GM21381 (cell line): ENCODE results near the gene ALPI.
"Not testable (repeated sequence)": the region's sequence is repeated elsewhere in the genome, so short reads cannot be mapped to it uniquely, and the experiment has no call there.

Experiments
- ATAC-seq: cut with Tn5 transposase; IDR thresholded peaks from one replicate; pipeline ENCODE4 v1.9.1; 2021; ENCODE audit warnings: mild to moderate bottlenecking, moderate library complexity; ENCODE audit not compliant: unreplicated experiment

The ALPI gene

GRCh38 chr2:232441147-232441651 lies 14.8 kb upstream of the ALPI start:
- no peak for ATAC-seq

DNA sequence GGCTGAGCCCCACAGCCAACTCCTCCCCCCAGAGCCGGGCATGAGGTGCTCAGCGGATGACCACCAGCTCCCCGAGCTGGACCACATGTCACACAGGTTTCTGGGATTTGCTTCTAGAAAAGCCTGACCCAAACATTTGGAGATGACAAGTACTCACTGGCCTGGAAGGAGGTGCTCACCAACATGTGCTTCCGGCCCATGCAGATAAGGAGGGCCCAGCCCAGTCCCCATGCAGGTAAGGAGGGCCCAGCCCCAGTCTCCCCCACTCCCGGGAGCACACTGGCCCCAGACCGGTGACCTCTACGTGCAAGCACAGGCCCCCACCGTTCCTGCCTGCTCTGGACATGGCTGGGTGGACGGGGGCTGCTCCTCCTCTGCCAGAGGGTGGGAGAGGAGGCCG lies 14.0 kb upstream of the ALPI start:
- not testable (repeated sequence) for ATAC-seq

- ATAC-seq = not testable (repeated sequence)
Measured at GRCh38 chr2:232442431-232442830, 13.5 kb upstream of the ALPI start.

- ATAC-seq = not testable (repeated sequence)
Measured at GRCh38 chr2:232443047-232443446, 12.9 kb upstream of the ALPI start.

GRCh38 chr2:232443669-232444408 lies 12.1 kb upstream of the ALPI start:
- not testable (repeated sequence) for ATAC-seq

DNA sequence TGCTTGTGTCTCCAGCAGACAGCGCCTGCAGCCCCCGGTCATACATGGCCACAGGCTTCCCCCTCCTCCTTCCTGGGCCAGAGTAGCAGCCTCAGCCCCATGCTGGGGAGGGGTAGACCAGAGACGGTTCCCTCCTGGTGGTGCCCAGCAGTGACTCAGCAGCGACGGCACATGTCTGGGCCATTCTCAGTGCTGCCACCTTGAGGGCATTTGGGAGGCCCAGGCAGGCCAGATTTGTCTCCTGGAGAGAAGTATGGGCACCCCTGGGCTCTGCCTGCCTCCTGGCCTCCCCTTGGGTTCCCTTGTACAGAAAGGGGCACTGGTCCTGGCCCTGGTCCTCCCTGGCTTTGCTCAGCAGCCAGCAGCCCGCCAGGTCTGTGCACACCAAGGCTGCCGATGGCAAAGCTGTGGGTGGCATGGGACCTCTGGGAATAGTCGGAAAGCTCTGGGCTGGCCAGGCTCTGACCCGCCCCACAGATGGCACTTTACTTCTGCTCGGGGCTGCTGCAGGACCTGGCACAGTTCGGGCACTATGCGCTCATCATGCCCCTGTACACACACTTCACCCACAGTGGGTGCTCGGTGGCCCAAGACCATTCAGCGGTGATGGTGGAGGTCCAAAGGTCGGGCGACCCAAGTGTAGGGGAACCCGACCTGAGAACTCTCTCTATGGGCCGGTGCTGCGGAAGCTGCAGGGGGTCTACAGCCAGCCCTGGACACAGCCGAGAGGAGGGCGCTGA lies 11.4 kb upstream of the ALPI start:
- no peak for ATAC-seq

DNA sequence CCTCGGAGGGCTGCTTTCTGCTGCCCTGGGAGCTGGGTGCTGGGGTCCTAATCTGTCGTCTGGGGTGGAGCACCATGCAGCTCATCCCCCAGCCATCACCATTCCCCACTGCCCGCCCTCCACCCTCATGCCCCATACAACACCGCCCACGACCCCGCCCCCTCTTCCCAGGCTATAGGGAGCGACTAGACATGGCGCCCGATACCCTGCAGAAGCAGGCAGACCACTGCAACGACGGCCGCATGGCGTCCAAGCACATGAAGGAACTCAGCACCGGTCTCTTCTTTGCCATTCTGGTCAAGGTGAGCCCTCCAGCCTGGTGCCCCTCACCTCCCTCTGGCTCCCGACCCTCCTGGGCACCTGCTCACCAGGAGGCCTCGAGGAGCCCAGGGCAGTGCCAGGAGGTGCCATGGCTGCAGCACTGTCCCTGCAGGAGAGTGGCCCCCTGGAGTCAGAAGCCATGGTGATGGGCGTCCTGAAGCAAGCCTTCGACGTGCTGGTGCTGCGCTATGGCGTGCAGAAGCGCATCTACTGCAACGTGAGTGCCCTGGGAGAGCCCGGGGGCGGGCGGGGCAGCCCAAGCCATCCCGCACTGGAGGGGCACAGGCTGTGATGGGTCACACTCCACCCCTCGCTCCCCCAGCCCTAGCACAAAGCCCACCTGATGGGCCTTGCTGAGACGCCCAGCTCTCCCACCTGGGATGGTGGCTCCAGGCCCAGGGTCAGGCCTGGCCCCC lies 10.6 kb upstream of the ALPI start:
- ATAC-seq = not testable (repeated sequence)

DNA sequence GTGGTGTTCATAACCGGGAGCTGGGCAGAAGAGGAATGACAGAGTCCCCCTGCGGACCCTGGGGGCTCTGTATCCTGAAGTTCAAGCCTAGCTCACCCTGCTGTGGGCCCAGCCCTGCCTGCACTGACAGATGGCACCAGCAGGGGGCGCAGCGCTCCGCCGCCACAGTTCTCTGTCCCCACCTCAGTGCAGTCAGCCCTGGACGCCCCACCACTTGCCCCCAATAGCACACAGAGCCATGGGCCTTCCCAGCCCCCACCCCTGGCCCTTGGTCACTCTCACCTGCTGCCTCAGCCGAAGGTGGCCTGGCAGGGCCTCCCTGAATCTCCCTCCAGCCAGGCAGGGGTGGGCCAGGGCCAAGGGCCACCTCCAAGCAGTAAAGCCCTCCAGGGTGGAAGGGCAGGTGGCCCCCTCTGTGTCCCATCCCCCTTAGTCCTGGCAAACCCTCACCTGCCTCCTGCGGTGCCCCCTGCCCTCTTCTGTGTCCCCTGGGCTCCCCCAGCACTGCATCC lies 9.6 kb upstream of the ALPI start:
- not testable (repeated sequence) for ATAC-seq

- ATAC-seq = no peak
Measured at GRCh38 chr2:232447091-232447620, 8.8 kb upstream of the ALPI start.

DNA sequence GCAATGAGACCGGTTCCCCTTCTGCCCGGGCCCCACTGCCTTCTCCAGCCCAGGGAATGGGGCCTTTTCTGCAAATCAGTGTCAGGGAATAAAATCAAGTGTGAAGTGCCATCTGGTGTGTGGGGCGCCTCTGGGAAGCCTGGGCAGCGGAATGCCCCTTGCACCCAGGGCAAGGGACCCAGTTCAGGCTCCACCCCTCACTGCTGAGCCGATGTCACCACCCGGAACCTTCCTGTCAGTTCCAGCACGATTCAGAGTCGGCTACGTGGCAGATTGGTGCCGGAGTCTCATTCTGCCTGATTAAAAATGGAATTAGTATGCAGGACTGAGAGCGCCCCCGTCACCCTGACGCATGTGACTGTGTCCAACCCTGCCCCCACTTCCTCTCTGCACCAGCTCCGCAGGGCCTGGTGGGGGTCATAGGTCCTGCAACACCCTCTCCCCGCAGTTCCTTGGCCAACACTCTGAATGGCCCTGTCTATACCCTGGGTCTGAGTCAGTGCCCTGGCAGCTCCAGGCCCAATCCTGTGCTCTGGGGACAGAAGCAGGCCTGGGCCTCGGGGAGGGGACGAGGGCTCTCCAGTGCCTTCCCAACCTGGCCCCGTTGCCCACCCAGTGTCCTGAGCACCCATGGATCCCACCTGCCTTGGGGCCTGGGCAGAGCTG lies 8.2 kb upstream of the ALPI start:
- ATAC-seq = no peak

DNA sequence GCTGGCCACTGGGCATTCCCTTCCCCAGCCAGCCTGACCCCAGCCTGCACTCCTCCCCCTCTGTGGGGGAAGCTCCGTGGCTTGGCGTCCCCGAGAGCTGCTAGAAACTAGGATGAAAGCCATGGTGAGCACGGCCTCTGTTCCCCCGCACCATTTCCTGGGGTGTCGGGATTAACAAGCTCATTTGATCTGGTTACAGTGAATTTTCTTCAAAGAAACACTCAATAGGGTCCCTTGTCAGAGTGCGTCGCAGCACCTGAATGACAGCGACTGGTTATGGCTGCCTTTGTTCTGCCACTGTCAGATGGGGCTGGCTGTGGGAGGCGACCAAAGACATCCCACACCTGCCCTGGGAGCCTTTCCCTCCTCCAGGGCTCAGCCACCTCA lies 7.7 kb upstream of the ALPI start:
- ATAC-seq = no peak

GRCh38 chr2:232449964-232450363 lies 6.0 kb upstream of the ALPI start:
- no peak for ATAC-seq

- ATAC-seq = not testable (repeated sequence)
Measured at GRCh38 chr2:232451645-232452044, 4.3 kb upstream of the ALPI start.

- ATAC-seq = no peak
Measured at GRCh38 chr2:232454630-232455029, 1.3 kb upstream of the ALPI start.

DNA sequence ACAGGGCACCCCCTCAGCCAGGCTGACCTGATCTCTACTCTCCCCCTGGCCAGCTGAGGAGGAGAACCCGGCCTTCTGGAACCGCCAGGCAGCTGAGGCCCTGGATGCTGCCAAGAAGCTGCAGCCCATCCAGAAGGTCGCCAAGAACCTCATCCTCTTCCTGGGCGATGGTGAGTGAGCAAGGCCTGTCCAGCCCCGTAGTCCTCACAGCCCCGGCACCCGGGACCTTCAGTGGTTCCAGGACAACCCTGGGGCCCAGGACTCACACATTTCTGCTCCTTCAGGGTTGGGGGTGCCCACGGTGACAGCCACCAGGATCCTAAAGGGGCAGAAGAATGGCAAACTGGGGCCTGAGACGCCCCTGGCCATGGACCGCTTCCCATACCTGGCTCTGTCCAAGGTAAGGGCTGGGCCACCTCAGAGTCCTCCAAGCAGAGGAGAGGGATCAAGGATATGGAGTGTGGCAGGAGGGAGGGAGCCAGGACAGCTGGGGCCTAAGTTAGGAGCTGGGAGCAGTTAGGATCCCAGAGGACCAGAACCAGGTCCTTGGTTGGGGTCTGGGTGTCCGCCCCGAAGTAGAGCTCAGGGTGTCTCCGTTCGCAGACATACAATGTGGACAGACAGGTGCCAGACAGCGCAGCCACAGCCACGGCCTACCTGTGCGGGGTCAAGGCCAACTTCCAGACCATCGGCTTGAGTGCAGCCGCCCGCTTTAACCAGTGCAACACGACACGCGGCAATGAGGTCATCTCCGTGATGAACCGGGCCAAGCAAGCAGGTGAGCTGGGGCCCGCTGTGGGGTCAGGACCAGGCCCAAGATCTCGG lies 555 bp downstream of the ALPI start:
- ATAC-seq = no peak

GRCh38 chr2:232457121-232458011 lies 1.4 kb downstream of the ALPI start:
- ATAC-seq = no peak

- no peak for ATAC-seq
Measured at GRCh38 chr2:232458051-232458660, 2.2 kb downstream of the ALPI start.
